ENCODE results near the gene RPS3A.
"Not testable (repeated sequence)": the region's sequence is repeated elsewhere in the genome, so short reads cannot be mapped to it uniquely, and the experiment has no call there.

The RPS3A gene

GRCh38 chr4:151117371-151117962, 18.0 kb downstream of the RPS3A start:
- DNase-seq: peak; percentile 18

- no peak for DNase-seq
Measured at GRCh38 chr4:151129796-151130195, 30.4 kb downstream of the RPS3A start.

GRCh38 chr4:151133311-151133710, 33.9 kb downstream of the RPS3A start:
- DNase-seq: no peak

GRCh38 chr4:151136048-151136447, 36.6 kb downstream of the RPS3A start:
- not testable (repeated sequence) for DNase-seq

GRCh38 chr4:151139814-151140213, 40.4 kb downstream of the RPS3A start:
- no peak for DNase-seq

GRCh38 chr4:151142758-151143157, 43.3 kb downstream of the RPS3A start:
- no peak for DNase-seq

GRCh38 chr4:151143162-151143561, 43.7 kb downstream of the RPS3A start:
- no peak for DNase-seq

GRCh38 chr4:151143811-151144210, 44.4 kb downstream of the RPS3A start:
- DNase-seq: no peak

- DNase-seq: no peak
Measured at GRCh38 chr4:151144329-151145072, 45.1 kb downstream of the RPS3A start.

GRCh38 chr4:151147000-151147399, 47.6 kb downstream of the RPS3A start:
- no peak for DNase-seq

GRCh38 chr4:151148261-151148660, 48.8 kb downstream of the RPS3A start:
- DNase-seq: no peak

GRCh38 chr4:151150821-151151580, 51.6 kb downstream of the RPS3A start:
- DNase-seq: no peak

GRCh38 chr4:151152028-151152427, 52.6 kb downstream of the RPS3A start:
- no peak for DNase-seq

GRCh38 chr4:151153585-151153984, 54.2 kb downstream of the RPS3A start:
- no peak for DNase-seq

Data from NCI-H774 (cell line).